ENCODE results near the gene IMPDH1.

IMPDH1 gene

GRCh38 chr7:128376077-128376476 lies 33.7 kb downstream of the IMPDH1 start:
- Histone ChIP-seq H3K27me3 (ENCODE audit: control insufficient read depth in 1 of 2, insufficient read depth in 2 of 2, low read length in 2 of 2) (no peaks in the 10 kb centered on the region), H3K9ac (ENCODE audit: low read depth in 1 of 2, low read length in 2 of 2) (no peak overlapping the region), H3K4me3 (ENCODE audit: low read depth in 1 of 2, low read length in 2 of 2) (no peak overlapping the region), H3K4me1 (ENCODE audit: control insufficient read depth in 1 of 2, insufficient read depth in 2 of 2, low read length in 2 of 2) (no peaks in the 10 kb centered on the region), H3K9me3 (ENCODE audit: control insufficient read depth in 1 of 2, low read length in 2 of 2) (no peaks in the 10 kb centered on the region), H3K36me3 (ENCODE audit: control insufficient read depth in 1 of 2, insufficient read depth in 2 of 2, low read length in 2 of 2) (no peaks in the 10 kb centered on the region), H3K27ac (ENCODE audit: low read depth, low read length) (no peak overlapping the region)

GRCh38 chr7:128374041-128374440 lies 35.7 kb downstream of the IMPDH1 start:
- H3K4me3 ChIP-seq (ENCODE audit: low read depth in 1 of 2, low read length in 2 of 2), result no peak overlapping the region
- H3K36me3 ChIP-seq (ENCODE audit: control insufficient read depth in 1 of 2, insufficient read depth in 2 of 2, low read length in 2 of 2), result no peaks in the 10 kb centered on the region

GRCh38 chr7:128373606-128374005 lies 36.2 kb downstream of the IMPDH1 start:
- no peak overlapping the region for H3K27ac ChIP-seq (ENCODE audit: low read depth, low read length)
- no peak overlapping the region for H3K4me3 ChIP-seq (ENCODE audit: low read depth in 1 of 2, low read length in 2 of 2)
- no peaks in the 10 kb centered on the region for H3K36me3 ChIP-seq (ENCODE audit: control insufficient read depth in 1 of 2, insufficient read depth in 2 of 2, low read length in 2 of 2)
- H3K4me1 ChIP-seq (ENCODE audit: control insufficient read depth in 1 of 2, insufficient read depth in 2 of 2, low read length in 2 of 2), result no peaks in the 10 kb centered on the region
- H3K27me3 ChIP-seq (ENCODE audit: control insufficient read depth in 1 of 2, insufficient read depth in 2 of 2, low read length in 2 of 2), result no peaks in the 10 kb centered on the region
- H3K9me3 ChIP-seq (ENCODE audit: control insufficient read depth in 1 of 2, low read length in 2 of 2), result no peaks in the 10 kb centered on the region
- no peak overlapping the region for H3K9ac ChIP-seq (ENCODE audit: low read depth in 1 of 2, low read length in 2 of 2)

More at GRCh38 chr7:128374041-128374440, 35.7 kb downstream of the IMPDH1 start:
- Histone ChIP-seq H3K9me3 (ENCODE audit: control insufficient read depth in 1 of 2, low read length in 2 of 2) (no peaks in the 10 kb centered on the region), H3K9ac (ENCODE audit: low read depth in 1 of 2, low read length in 2 of 2) (no peak overlapping the region), H3K27ac (ENCODE audit: low read depth, low read length) (no peak overlapping the region), H3K4me1 (ENCODE audit: control insufficient read depth in 1 of 2, insufficient read depth in 2 of 2, low read length in 2 of 2) (no peaks in the 10 kb centered on the region), H3K27me3 (ENCODE audit: control insufficient read depth in 1 of 2, insufficient read depth in 2 of 2, low read length in 2 of 2) (no peaks in the 10 kb centered on the region)

- Histone ChIP-seq H3K4me3 (ENCODE audit: low read depth in 1 of 2, low read length in 2 of 2) (no peak overlapping the region), H3K4me1 (ENCODE audit: control insufficient read depth in 1 of 2, insufficient read depth in 2 of 2, low read length in 2 of 2) (no peaks in the 10 kb centered on the region), H3K9me3 (ENCODE audit: control insufficient read depth in 1 of 2, low read length in 2 of 2) (no peaks in the 10 kb centered on the region), H3K36me3 (ENCODE audit: control insufficient read depth in 1 of 2, insufficient read depth in 2 of 2, low read length in 2 of 2) (no peaks in the 10 kb centered on the region), H3K27me3 (ENCODE audit: control insufficient read depth in 1 of 2, insufficient read depth in 2 of 2, low read length in 2 of 2) (peaks cover 1 to 8% of the 10 kb centered on the region in 2 donors), H3K9ac (ENCODE audit: low read depth in 1 of 2, low read length in 2 of 2) (no peak overlapping the region), H3K27ac (ENCODE audit: low read depth, low read length) (no peak overlapping the region)
Observed at GRCh38 chr7:128370491-128370890, 39.3 kb downstream of the IMPDH1 start.

GRCh38 chr7:128366986-128367385 lies 42.8 kb downstream of the IMPDH1 start:
- H3K4me3 ChIP-seq (ENCODE audit: low read depth in 1 of 2, low read length in 2 of 2), result no peak overlapping the region
- H3K4me1 ChIP-seq (ENCODE audit: control insufficient read depth in 1 of 2, insufficient read depth in 2 of 2, low read length in 2 of 2), result peaks cover 0 to 3% of the 10 kb centered on the region in 2 donors
- H3K36me3 ChIP-seq (ENCODE audit: control insufficient read depth in 1 of 2, insufficient read depth in 2 of 2, low read length in 2 of 2), result no peaks in the 10 kb centered on the region
- H3K27me3 ChIP-seq (ENCODE audit: control insufficient read depth in 1 of 2, insufficient read depth in 2 of 2, low read length in 2 of 2), result peaks cover 21 to 30% of the 10 kb centered on the region in 2 donors
- H3K9ac ChIP-seq (ENCODE audit: low read depth in 1 of 2, low read length in 2 of 2), result no peak overlapping the region
- no peaks in the 10 kb centered on the region for H3K9me3 ChIP-seq (ENCODE audit: control insufficient read depth in 1 of 2, low read length in 2 of 2)
- H3K27ac ChIP-seq (ENCODE audit: low read depth, low read length), result no peak overlapping the region

- Histone ChIP-seq H3K4me3 (ENCODE audit: low read depth in 1 of 2, low read length in 2 of 2) (no peak overlapping the region), H3K36me3 (ENCODE audit: control insufficient read depth in 1 of 2, insufficient read depth in 2 of 2, low read length in 2 of 2) (no peaks in the 10 kb centered on the region), H3K9me3 (ENCODE audit: control insufficient read depth in 1 of 2, low read length in 2 of 2) (no peaks in the 10 kb centered on the region), H3K9ac (ENCODE audit: low read depth in 1 of 2, low read length in 2 of 2) (no peak overlapping the region), H3K27me3 (ENCODE audit: control insufficient read depth in 1 of 2, insufficient read depth in 2 of 2, low read length in 2 of 2) (peaks cover 24 to 32% of the 10 kb centered on the region in 2 donors), H3K4me1 (ENCODE audit: control insufficient read depth in 1 of 2, insufficient read depth in 2 of 2, low read length in 2 of 2) (peaks cover 0 to 6% of the 10 kb centered on the region in 2 donors), H3K27ac (ENCODE audit: low read depth, low read length) (no peak overlapping the region)
Observed at GRCh38 chr7:128366300-128366699, 43.5 kb downstream of the IMPDH1 start.

- H3K27me3 ChIP-seq (ENCODE audit: control insufficient read depth in 1 of 2, insufficient read depth in 2 of 2, low read length in 2 of 2), result peaks cover 24 to 32% of the 10 kb centered on the region in 2 donors
- H3K9me3 ChIP-seq (ENCODE audit: control insufficient read depth in 1 of 2, low read length in 2 of 2), result no peaks in the 10 kb centered on the region
- no peak overlapping the region for H3K4me3 ChIP-seq (ENCODE audit: low read depth in 1 of 2, low read length in 2 of 2)
- no peak overlapping the region for H3K9ac ChIP-seq (ENCODE audit: low read depth in 1 of 2, low read length in 2 of 2)
- H3K36me3 ChIP-seq (ENCODE audit: control insufficient read depth in 1 of 2, insufficient read depth in 2 of 2, low read length in 2 of 2), result no peaks in the 10 kb centered on the region
- H3K27ac ChIP-seq (ENCODE audit: low read depth, low read length), result no peak overlapping the region
- H3K4me1 ChIP-seq (ENCODE audit: control insufficient read depth in 1 of 2, insufficient read depth in 2 of 2, low read length in 2 of 2), result peaks cover 0 to 14% of the 10 kb centered on the region in 2 donors
Observed at GRCh38 chr7:128365432-128365831, 44.4 kb downstream of the IMPDH1 start.

- no peaks in the 10 kb centered on the region for H3K36me3 ChIP-seq (ENCODE audit: control insufficient read depth in 1 of 2, insufficient read depth in 2 of 2, low read length in 2 of 2)
- peaks cover 24 to 40% of the 10 kb centered on the region in 2 donors for H3K27me3 ChIP-seq (ENCODE audit: control insufficient read depth in 1 of 2, insufficient read depth in 2 of 2, low read length in 2 of 2)
- H3K9me3 ChIP-seq (ENCODE audit: control insufficient read depth in 1 of 2, low read length in 2 of 2), result no peaks in the 10 kb centered on the region
- no peak overlapping the region for H3K27ac ChIP-seq (ENCODE audit: low read depth, low read length)
- H3K9ac ChIP-seq (ENCODE audit: low read depth in 1 of 2, low read length in 2 of 2), result no peak overlapping the region
- no peak overlapping the region for H3K4me3 ChIP-seq (ENCODE audit: low read depth in 1 of 2, low read length in 2 of 2)
- H3K4me1 ChIP-seq (ENCODE audit: control insufficient read depth in 1 of 2, insufficient read depth in 2 of 2, low read length in 2 of 2), result peaks cover 0 to 17% of the 10 kb centered on the region in 2 donors
Observed at GRCh38 chr7:128364166-128364870, 45.5 kb downstream of the IMPDH1 start.

GRCh38 chr7:128363261-128363721 lies 46.5 kb downstream of the IMPDH1 start:
- no peak overlapping the region for H3K27ac ChIP-seq (ENCODE audit: low read depth, low read length)
- peaks cover 24 to 40% of the 10 kb centered on the region in 2 donors for H3K27me3 ChIP-seq (ENCODE audit: control insufficient read depth in 1 of 2, insufficient read depth in 2 of 2, low read length in 2 of 2)
- no peak overlapping the region for H3K9ac ChIP-seq (ENCODE audit: low read depth in 1 of 2, low read length in 2 of 2)
- H3K4me3 ChIP-seq (ENCODE audit: low read depth in 1 of 2, low read length in 2 of 2), result no peak overlapping the region
- H3K9me3 ChIP-seq (ENCODE audit: control insufficient read depth in 1 of 2, low read length in 2 of 2), result no peaks in the 10 kb centered on the region
- peaks cover 0 to 17% of the 10 kb centered on the region in 2 donors for H3K4me1 ChIP-seq (ENCODE audit: control insufficient read depth in 1 of 2, insufficient read depth in 2 of 2, low read length in 2 of 2)
- H3K36me3 ChIP-seq (ENCODE audit: control insufficient read depth in 1 of 2, insufficient read depth in 2 of 2, low read length in 2 of 2), result no peaks in the 10 kb centered on the region

GRCh38 chr7:128362670-128363069 lies 47.1 kb downstream of the IMPDH1 start:
- Histone ChIP-seq H3K4me3 (ENCODE audit: low read depth in 1 of 2, low read length in 2 of 2) (no peak overlapping the region), H3K9me3 (ENCODE audit: control insufficient read depth in 1 of 2, low read length in 2 of 2) (no peaks in the 10 kb centered on the region), H3K27me3 (ENCODE audit: control insufficient read depth in 1 of 2, insufficient read depth in 2 of 2, low read length in 2 of 2) (peaks cover 24 to 40% of the 10 kb centered on the region in 2 donors), H3K4me1 (ENCODE audit: control insufficient read depth in 1 of 2, insufficient read depth in 2 of 2, low read length in 2 of 2) (peaks cover 0 to 17% of the 10 kb centered on the region in 2 donors), H3K36me3 (ENCODE audit: control insufficient read depth in 1 of 2, insufficient read depth in 2 of 2, low read length in 2 of 2) (no peaks in the 10 kb centered on the region), H3K9ac (ENCODE audit: low read depth in 1 of 2, low read length in 2 of 2) (no peak overlapping the region), H3K27ac (ENCODE audit: low read depth, low read length) (no peak overlapping the region)
